GM19324 (cell line): ENCODE measurements around the gene GALNT13.

Experiments used
- ATAC-seq: cut with Tn5 transposase; IDR thresholded peaks from one replicate; pipeline ENCODE4 v1.9.1; 2021; ENCODE audit warnings: mild to moderate bottlenecking, moderate library complexity; ENCODE audit not compliant: unreplicated experiment, low FRiP score

The GALNT13 gene

DNA sequence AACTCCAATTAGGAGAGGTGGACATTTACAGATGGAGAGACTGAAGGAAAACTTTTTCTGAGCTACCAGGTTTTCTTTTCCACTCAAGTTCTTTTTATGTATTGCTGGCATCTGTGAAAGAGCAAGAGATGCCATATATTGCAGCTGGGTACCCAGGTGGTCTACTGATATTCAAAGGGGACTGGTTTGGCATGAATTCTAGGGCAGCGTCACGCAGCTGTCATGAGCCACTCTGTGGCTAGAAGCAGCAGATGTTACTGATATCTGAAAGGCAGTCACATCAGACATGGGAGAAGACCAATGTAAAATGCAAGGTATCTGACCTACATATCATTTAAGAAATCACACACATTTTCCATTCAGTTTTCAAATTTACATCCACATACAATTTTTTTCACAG, 408.8 kb downstream of the GALNT13 start:
- ATAC-seq = no peak

DNA sequence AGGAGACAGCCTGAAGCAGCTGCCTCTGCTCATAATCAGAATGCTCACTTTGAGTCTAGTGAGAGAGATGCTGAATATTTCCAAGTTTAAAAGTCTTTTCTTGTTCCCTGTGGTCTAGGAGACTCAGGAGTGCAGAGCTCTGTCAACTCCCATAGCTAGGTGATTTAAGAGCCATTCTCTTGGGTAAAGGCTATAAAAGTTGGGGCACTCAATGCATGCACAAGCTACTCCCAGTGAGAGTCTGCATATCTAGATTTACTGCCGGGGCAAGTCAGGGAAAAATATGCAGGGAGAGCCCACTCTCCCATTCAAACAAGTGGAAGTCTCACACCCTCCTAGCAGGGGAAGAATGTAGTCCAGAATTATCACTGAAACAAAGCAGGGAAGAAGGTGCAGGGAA, 418.1 kb downstream of the GALNT13 start:
- ATAC-seq = no peak

DNA sequence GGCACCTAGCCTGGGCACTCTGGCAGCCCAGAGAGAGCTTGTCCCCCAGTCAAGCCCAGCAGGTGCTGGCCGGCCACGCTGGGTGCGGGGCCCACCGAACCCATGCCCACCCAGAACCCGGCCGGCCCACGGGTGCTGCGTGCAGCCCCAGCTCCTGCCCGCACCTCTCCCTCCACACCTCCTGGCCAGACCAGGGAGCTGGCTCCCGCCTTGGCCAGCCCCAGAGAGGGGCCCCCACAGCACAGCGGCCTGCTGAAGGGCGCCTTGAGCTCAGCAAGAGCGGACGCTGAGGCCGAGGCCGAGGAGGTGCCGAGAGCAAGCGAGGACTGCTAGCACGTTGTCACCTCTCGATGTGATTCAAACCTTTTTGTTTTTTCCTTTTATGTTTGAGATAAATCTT, 419.8 kb downstream of the GALNT13 start:
- ATAC-seq = no peak

DNA sequence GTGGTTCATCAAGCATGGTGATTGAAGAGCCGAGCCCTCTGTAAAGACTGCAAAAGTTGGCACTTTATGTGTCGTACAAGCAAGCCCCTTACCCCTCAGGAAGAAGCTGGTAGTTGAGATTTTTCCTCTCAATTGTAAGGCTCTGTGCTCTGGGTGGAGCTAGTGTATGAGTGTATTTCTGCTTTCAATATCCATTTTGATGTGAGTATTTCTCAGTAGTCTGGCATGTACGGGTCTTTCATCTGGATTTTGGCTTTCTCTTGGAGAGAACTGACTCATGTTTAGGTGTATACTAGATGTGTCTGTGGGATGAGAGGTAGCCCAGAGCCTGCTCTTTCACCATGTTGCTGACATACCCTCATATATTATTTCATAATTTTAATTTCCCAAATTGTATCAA, 420.2 kb downstream of the GALNT13 start:
- no peak for ATAC-seq

DNA sequence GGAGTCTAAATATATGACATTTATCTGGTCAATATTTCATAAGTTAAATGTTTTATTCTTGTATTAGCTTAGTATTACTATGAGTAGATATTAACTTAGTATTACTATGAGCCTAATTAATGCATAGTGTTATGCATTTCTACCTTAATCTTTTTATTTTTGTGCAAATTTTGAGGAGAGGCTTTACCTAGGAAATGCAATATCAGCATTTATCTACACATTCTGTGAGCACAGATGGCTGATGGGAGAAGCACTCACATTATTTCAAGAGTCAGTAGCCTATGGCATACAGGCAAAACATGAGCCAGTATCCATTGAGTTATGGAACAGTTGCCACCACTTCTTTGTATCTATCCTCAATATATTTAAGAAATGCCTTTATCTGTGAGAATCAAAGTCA, 422.1 kb downstream of the GALNT13 start:
- ATAC-seq = no peak

DNA sequence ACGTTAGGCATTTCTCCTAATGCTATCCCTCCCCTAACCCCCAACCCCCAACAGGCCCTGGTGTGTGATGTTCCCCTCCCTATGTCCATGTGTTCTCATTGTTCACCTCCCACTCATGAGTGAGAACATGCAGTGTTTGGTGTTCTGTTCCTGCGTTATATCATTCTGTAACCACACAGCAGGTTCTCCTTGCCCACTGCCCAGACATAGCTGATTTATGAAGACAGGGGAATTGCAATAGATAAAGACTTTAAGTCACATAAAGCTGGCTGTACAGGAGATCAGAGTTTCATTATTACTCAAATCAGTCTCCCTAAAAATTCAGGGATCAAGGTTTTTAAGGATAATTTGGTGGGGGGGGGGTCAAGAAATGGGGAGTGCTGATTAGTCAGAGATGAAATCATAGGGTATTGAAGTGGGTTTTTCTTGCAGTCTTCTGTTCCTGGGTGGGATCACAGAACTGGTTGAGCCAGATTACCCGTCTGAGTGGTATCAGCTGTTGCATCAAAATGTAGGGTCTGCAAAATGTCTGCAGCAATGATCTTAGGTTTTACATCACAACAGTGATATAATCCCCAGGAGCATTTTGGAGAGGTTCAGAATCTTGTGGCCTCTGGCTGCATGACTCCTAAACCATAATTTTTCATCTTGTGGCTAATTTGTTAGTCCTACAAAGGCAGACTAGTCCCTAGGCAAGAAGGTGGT, 434.7 kb downstream of the GALNT13 start:
- no peak for ATAC-seq

DNA sequence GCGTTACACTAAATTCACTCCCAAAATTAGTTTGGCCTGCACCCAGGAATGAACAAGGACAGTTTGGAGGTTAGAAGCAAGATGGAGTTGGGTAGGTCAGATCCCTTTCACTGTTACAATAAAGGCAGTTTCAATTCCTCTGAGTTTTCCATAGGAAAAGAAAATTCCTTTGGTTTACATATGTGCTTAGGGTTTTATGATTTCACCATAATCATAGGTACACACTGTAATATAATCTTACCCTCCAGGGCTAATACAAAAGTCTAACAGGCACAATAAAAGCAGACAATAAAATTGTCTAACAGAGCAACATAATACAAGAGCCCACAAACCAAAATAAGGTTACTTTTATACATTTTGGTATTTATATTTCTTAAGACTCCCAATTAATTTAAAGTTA, 435.3 kb downstream of the GALNT13 start:
- no peak for ATAC-seq

DNA sequence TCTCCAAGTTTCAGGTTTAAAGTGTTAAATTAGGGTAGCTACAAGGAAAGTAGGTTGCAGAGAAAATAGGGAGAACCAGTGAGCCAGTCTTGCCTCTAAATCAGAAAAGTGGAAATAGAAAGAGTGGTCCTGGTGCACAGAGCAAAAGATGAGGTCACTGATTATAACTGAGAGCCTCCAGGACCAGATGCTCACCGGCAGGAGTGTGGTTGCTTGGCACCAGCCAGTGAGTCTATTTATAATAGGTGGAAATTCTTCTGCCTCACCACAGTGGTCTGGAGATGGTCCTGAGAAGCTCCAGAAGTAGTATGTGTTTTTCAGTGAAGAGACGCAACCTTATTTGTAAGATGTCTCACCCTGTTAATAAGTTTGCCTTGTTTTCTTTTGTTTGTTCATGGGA, 452.9 kb downstream of the GALNT13 start:
- ATAC-seq = no peak

DNA sequence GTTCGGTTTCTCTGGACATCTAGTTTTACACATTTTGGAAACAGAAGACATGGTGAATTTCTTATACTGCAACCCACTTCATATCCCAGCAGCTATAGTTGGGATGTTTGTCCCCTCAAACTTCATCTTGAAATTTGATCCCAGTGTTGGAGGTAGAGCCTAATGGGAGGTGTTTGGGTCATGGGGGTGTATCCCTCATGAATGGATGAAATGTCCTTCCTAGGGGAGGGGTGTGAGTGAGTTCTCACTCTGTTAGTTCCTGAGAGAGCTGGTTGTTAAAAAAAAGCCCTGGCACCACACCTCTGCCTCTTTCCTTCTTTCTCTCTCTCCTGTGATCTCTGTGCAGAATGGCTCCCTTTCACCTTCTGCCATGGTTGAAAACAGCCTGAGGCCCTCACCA, 457.8 kb downstream of the GALNT13 start:
- ATAC-seq = no peak

DNA sequence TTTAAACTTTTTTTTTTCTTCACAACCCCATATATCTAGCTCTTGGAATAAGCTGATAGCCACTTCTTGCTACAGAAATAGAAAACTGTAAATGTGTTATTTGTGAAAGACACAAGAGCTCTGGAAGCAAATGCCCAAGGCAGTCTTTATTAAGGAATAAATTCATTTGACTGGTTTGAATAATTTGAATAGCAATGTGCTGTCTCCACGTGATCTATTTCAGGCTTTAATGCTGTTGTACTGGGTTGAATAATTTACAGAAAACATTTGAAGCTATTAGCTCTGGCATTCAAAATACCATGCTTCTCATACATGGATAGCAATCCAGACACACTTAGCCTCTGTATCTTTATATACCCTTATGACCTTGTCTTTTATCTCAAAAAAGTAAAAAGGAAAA, 460.1 kb downstream of the GALNT13 start:
- ATAC-seq = no peak

DNA sequence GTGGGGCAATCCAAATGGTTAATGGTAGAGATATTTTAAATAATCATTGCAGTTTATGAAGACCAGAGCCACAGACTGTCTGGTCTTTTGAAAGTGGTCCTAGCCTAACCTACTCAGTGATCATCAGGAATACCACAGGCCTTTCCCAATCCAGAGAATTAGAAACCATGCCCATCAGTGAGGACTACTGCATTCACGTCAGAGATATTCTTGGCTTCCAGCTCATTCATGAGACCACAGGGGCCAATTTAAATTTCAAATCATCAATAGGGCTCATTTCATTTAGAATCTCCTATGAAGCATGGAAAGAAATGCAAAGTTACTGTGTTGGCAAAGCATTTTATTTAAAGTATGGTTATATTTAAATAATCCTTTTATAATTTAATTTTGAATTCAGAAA, 464.5 kb downstream of the GALNT13 start:
- ATAC-seq = no peak

DNA sequence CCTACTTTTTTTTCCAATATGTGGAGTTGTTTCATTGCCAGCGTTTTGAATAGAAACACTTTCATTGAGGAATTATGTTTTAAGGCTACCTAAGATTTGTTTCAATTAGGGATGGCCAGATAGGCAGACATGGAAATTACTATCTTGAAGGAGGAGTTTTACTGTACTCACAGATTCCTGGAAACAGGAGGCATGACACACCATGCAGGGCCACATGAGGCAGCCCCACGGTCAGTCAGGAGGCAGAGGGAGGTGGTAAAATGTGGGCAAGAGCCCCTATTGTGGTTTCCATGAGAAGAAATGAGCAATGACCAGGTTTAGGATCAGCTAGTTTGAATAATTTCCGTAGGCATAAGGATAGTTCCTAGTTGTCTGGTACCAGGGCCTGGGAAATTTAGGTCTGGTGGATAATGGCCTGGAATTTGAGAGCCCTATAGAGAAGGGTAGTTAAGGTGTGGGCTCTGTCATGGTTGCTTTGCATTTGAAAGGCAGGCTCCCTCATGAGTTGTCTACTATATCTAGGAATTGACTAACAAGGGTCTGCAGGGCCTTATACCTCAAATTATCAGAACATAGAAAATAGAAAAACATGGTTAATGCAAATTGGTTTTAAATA, 466.7 kb downstream of the GALNT13 start:
- no peak for ATAC-seq

DNA sequence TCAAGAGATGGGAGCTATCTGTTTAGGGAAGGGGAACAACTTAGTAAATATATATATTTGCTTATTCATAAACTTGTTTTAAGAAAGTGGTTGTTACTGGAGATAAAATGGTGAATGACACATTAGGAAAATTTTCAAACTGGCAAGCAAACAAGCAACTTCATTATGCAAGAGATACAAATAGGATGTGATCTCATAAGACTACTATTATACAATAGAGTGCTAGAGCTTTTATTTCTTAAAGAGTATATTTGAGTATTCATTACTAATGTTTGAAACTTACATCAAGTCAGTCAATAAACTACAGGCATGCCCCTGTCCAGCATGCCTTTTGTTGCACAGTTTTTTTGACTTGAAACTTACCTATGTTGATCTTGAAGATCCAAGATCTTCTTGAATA, 471.6 kb downstream of the GALNT13 start:
- no peak for ATAC-seq

DNA sequence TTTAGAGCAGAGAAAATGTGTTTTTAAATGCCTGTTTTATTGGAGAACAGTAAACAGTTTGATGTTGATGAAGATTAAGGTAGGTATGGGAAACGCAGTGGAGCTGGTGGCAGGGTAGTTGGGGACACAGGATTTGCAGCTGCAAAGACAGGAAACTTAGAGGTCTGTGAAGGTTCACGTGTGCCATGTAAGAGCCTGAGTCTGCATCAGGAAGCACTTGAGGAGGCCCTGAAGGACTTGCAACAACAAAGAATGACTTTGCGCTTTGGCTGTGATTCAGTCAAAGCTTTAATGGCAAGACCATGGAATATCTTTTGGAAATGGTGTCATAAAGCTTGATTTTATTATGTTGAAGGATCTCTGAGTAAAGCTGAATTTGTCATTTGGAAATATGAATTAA, 479.2 kb downstream of the GALNT13 start:
- ATAC-seq = no peak

DNA sequence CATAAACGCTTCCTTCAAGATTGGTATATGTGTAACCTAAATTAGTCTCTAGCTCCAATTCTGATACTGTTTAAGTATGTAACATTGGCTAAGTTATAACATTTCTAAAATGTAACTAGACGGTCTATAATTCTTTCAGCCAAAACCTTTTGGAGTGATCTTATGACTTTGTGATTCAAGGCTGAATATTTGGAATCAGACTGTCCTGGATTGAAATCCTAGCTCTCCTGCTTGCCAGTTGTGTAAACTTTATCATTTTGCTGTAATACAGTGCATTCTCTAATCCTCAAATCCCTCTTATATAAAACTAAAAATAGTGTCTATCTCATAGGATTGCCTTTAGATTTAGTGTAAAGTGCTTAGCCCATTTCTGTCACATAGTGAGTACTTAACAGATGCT, 489.6 kb downstream of the GALNT13 start:
- no peak for ATAC-seq

DNA sequence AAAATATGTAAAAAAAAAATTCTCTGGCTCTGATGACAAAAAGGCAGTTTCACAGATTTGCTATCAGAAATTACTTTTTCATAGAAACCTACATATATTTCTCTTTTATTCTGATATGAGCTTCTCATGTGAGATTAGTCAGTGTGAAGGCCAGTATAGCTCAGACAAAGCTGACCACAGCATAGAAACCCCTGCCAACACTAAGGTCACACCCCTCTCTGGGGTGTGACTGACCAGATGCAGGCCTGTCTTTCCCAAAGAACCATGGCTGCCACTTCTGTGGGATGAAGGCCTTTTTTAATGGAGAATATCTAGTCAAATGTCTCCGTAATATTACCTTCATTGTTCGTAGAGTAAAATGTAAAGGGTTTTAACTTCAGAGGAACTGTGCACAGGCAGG, 496.4 kb downstream of the GALNT13 start:
- no peak for ATAC-seq

DNA sequence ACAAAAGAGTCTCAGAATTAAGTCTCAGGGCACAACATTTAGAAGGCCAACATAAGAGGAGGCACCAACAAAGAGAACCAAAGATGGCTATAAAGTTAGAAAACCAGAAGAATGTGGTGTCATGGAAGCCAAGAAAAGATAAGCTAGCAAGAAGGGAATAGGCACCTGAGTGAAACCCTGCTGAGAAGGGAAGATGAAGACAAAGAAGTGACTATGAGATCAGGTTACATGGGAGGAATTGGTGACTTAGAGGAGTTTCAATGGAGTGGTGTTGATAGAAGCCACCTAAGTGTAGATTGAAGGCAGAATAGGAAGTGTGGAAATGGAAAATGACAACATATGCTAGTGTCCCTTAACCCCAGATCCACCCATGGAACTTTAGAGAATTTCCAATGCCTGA, 499.2 kb downstream of the GALNT13 start:
- ATAC-seq = no peak

DNA sequence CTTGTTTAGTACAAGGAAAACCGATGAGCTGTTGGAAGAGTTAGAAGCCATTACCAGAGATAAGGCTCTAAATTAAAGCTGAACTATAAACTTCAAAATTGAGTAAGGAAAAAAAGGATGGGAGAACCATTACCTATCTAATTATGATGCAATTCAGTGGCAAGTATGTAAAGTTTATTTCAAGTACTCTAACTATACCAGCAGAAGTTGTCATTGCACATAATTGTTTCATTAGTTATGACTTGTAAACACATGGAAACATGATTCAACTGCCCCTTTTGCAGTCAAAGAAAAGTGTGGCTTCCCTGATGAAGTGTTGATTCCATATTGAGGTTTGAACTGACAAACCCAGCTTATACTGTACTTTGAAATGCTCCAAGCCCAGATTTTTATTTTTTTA, 502.7 kb downstream of the GALNT13 start:
- ATAC-seq = no peak

DNA sequence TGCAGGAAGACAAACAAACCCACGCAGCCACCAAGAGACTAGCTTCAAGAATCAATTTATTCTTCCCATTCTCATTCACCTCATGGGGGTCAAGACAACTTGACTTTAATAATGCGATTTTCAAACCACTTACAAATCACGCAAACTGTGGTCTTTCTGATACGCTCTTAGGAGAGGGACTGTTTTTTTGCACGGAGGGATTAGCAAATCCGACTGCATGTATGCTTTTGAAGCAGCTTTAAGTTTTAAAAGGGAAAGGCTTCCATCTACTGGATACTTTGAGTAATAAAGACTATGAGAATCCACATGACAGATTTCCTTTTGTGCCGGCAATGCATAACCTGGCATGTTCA, 503.8 kb downstream of the GALNT13 start:
- ATAC-seq = no peak

DNA sequence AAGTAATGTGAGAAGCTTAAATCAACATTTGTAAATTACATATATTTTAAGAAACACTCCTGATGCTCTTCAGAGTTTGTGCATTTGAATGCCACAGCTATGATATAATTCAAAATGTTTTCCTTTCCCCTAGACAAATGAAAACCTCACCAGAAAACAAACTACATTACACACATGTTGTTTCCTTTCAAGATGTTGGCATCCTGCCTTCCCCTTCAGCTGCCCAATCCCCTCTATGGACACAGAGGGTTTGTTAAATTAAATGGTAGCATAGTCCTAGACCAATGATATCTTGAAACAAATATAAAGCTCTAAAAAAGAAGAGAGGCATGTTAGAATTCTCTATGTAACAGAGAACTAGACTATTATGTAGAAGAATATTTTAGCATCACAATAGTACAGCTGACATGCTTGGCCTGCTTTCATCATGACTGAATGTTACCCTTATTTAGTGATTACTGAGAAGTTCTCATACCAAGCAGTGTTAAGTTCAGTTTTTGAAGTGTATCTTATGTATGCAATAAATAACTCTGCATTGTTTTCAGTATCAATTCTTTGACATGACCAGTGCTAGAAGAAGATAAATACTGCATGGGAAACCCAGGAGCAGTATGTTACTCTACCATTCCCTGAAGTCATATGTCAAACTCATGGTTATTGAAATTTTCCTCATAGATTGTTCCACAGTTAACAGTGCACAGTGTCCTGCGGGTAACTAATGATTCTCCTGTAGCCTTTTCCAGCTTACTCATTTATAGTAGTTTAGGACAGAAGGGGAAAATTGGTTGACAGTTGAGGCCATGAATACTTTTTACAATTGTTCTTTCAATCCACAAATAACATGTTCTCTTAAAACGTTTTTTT, 510.4 kb downstream of the GALNT13 start:
- no peak for ATAC-seq

DNA sequence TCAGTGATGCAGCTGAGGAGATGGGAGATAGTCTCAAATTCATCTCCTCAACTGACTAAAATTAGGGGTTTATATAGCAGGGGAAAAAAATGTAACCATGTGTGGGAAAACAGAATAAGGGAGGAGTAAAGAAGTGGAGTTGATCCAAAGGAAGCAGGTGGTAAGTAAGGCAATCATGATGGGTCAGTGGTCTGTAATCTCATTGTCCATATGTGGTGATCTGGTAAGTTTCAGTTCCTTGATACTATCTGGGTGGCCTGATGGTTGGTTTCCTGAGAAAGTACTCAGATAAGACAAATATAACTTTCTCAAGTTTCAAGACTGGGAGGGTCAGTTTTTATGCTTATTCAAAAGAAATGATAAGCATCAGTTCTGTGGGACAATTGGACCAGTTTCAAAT, 514.5 kb downstream of the GALNT13 start:
- ATAC-seq = no peak

DNA sequence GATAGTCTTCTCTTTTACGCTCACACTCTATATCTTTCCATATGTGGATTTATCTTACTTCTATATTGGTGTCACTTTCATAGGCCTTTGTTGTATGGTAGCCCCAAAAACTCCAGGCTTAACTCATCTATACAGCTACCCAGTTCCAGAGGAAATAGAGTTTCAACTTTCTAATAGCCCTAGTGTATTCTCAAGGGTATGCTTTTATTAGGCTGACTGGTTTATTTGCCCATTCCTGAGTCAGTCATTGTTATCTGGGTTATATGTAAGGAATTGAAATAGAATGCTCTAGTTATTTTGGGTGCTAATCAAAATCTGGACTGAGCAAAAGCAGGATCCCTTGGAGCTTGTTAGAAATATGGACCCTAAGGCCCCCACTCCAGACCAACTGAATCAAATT, 519.3 kb downstream of the GALNT13 start:
- ATAC-seq = no peak
